T1000 (cell line): ENCODE results near the gene ARHGDIA.

ENCODE experiments used
- DNase-seq: peaks from one replicate; lab custom pipeline; 2025; ENCODE audit warnings: mixed read lengths; lab: John Stamatoyannopoulos, UW

The ARHGDIA gene

GRCh38 chr17:81823820-81824550 is 47.2 kb downstream of the ARHGDIA start:
- DNase-seq = no peak

GRCh38 chr17:81822996-81823819 is 47.9 kb downstream of the ARHGDIA start:
- no peak for DNase-seq

GRCh38 chr17:81822312-81822637 is 48.9 kb downstream of the ARHGDIA start:
- no peak for DNase-seq

GRCh38 chr17:81821603-81822311 is 49.4 kb downstream of the ARHGDIA start:
- DNase-seq = no peak

GRCh38 chr17:81821147-81821546 is 50.0 kb downstream of the ARHGDIA start:
- DNase-seq = no peak

GRCh38 chr17:81819708-81820107 is 51.4 kb downstream of the ARHGDIA start:
- no peak for DNase-seq

- DNase-seq = no peak
Measured at GRCh38 chr17:81817758-81818147, 53.4 kb downstream of the ARHGDIA start.
